Osteocyte (in vitro differentiated cells): ENCODE measurements around the gene C1orf87. TPM values are rescaled to one million over a fixed set of nuclear protein-coding genes. Genes with fewer than 3 reads are reported as not detected.

Experiments used
- DNase-seq: peaks from one replicate; pipeline ENCODE4 v3.0.0; 2021; ENCODE audit warnings: mixed read lengths; ENCODE audit not compliant: unreplicated experiment; ENCODE audit errors: extremely low spot score
- H3K27ac Mint-ChIP-seq: one replicate; pipeline ENCODE4 v1.8.0; 2021; ENCODE audit warnings: mild to moderate bottlenecking, mixed read lengths; ENCODE audit not compliant: unreplicated experiment
- H3K27me3 Mint-ChIP-seq: one replicate; pipeline ENCODE4 v1.8.0; 2021; ENCODE audit warnings: mixed read lengths; ENCODE audit not compliant: unreplicated experiment
- H3K36me3 Mint-ChIP-seq: one replicate; pipeline ENCODE4 v1.8.0; 2021; ENCODE audit warnings: mixed read lengths; ENCODE audit not compliant: unreplicated experiment
- H3K4me1 Mint-ChIP-seq: one replicate; pipeline ENCODE4 v1.8.0; 2021; ENCODE audit warnings: mixed read lengths; ENCODE audit not compliant: unreplicated experiment
- H3K4me3 Mint-ChIP-seq: one replicate; pipeline ENCODE4 v1.8.0; 2021; ENCODE audit warnings: mild to moderate bottlenecking, moderate library complexity, mixed read lengths; ENCODE audit not compliant: unreplicated experiment
- H3K9me3 Mint-ChIP-seq: one replicate; pipeline ENCODE4 v1.8.0; 2021; ENCODE audit warnings: mixed read lengths; ENCODE audit not compliant: unreplicated experiment
- total RNA-seq: library from RNA; stranded (reverse); gene quantifications from 2 replicates; pipeline ENCODE4 v1.2.1, GENCODE V29; 2021
- TF ChIP-seq, protein P1 (sequence below): fragments of 200-600 bp; sonication (generic); IDR thresholded peaks from 2 replicates; pipeline ENCODE4 v1.5.0; 2021; ENCODE audit warnings: antibody characterized with exemption, mild to moderate bottlenecking, moderate library complexity

The C1orf87 gene
- total RNA-seq, 1 donor from 2014 or later, result 0.94 TPM

DNA sequence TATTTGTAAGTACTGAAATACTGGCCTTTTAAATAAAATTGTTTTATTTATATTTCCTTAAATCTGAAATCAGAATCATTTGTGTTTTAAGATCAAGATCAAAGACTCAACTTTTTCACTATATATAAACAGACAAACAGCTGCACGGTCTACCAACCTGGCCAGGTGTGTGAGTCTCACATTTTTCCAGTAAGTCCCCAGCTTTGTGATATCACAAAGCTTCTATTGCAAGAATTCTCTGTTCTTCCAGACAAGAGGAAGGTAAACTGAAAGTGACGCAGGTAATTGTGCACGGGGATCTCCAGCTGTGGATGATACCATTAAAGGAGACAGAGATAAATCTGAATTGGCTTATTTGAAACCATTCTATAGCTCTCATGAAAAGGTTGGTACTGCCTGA lies 105.8 kb downstream of the C1orf87 start:
- H3K4me1 Mint-ChIP-seq, result peaks cover 15% of the 10 kb centered on the region
- no peaks in the 10 kb centered on the region for H3K27me3 Mint-ChIP-seq
- no peaks in the 10 kb centered on the region for H3K36me3 Mint-ChIP-seq
- H3K4me3 Mint-ChIP-seq, result no peak overlapping the region
- TF ChIP-seq, protein P1, sequence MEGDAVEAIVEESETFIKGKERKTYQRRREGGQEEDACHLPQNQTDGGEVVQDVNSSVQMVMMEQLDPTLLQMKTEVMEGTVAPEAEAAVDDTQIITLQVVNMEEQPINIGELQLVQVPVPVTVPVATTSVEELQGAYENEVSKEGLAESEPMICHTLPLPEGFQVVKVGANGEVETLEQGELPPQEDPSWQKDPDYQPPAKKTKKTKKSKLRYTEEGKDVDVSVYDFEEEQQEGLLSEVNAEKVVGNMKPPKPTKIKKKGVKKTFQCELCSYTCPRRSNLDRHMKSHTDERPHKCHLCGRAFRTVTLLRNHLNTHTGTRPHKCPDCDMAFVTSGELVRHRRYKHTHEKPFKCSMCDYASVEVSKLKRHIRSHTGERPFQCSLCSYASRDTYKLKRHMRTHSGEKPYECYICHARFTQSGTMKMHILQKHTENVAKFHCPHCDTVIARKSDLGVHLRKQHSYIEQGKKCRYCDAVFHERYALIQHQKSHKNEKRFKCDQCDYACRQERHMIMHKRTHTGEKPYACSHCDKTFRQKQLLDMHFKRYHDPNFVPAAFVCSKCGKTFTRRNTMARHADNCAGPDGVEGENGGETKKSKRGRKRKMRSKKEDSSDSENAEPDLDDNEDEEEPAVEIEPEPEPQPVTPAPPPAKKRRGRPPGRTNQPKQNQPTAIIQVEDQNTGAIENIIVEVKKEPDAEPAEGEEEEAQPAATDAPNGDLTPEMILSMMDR, result no peak
- no peak for DNase-seq
- H3K27ac Mint-ChIP-seq, result no peak overlapping the region
- H3K9me3 Mint-ChIP-seq, result no peaks in the 10 kb centered on the region

DNA sequence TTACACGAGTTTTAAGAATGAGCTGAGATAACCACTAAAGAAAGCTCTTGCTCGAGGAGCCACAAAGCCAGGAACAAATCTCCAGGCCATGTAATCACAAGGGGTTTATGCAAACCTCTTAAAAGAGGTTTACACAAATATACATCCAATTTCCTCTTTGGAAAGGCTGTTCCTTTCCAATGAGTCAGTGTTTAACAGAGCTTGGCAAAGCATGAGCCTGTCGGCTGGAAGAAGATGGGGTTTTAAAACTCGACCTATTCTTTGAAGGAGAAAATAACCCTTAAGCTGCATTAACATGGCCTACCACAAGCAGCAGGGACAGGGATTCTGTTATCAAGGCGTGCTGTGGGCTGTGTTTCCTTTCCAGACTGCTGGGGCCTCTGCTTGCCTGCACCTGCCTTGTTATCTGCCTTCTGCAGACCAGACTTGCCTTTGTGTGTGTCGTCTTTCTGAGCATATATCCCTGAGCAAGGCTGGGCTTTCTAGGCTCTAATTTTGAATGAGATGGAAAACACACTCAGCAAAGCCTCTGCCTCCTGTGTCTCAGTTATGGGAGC lies 106.4 kb downstream of the C1orf87 start:
- no peaks in the 10 kb centered on the region for H3K9me3 Mint-ChIP-seq
- H3K27ac Mint-ChIP-seq, result peak overlapping the region; percentile 5
- H3K4me1 Mint-ChIP-seq, result peaks cover 15% of the 10 kb centered on the region
- no peaks in the 10 kb centered on the region for H3K27me3 Mint-ChIP-seq
- H3K36me3 Mint-ChIP-seq, result no peaks in the 10 kb centered on the region
- H3K4me3 Mint-ChIP-seq, result no peak overlapping the region
- TF ChIP-seq, protein P1, result no peak
- no peak for DNase-seq

DNA sequence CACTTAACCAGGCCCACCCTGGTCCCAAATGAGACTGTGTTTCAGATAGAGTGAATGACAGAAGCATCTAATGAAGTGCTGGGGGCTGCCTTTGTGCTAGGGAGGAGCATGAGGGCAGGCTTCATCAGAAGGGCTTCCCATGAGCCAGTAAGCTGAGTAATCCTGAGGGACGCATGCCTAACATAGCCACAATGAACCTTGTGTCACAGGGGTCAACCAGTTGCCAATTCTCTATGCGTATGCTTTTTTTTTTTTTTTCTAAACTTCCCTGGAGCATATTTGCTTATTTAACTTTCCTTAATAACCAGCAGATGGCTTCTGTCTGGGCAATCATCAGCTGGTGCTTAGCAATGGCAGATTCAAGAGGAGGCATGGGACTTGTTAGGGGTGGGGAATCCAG lies 121.5 kb downstream of the C1orf87 start:
- no peak overlapping the region for H3K27ac Mint-ChIP-seq
- H3K4me1 Mint-ChIP-seq, result no peaks in the 10 kb centered on the region
- no peaks in the 10 kb centered on the region for H3K9me3 Mint-ChIP-seq
- H3K36me3 Mint-ChIP-seq, result no peaks in the 10 kb centered on the region
- peaks cover 18% of the 10 kb centered on the region for H3K27me3 Mint-ChIP-seq
- H3K4me3 Mint-ChIP-seq, result no peak overlapping the region
- DNase-seq, result no peak
- TF ChIP-seq, protein P1, result no peak

DNA sequence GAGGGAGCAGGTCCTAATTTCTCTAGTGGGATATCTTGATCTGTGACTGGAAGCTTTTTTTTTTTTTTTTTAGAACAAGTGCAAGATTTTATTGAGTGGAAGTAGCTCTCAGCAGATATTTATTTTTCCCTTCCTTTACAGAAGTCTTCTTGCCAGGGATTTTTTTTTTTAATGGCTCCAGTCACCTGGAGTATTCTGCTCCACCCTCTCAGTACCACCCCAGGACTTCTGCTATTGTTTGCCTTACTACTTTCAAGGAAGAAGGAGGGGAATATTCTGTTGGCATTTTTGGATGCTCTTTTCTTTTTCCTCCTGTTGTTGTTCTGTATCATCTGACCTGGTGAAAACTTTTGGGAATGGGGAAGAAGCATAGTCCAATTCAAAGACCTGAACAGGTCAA lies 123.9 kb downstream of the C1orf87 start:
- Mint-ChIP-seq H3K4me3 (no peak overlapping the region), H3K4me1 (no peaks in the 10 kb centered on the region), H3K36me3 (no peaks in the 10 kb centered on the region), H3K9me3 (no peaks in the 10 kb centered on the region), H3K27me3 (peaks cover 18% of the 10 kb centered on the region), H3K27ac (no peak overlapping the region)
- no peak for DNase-seq
- TF ChIP-seq, protein P1, result no peak

DNA sequence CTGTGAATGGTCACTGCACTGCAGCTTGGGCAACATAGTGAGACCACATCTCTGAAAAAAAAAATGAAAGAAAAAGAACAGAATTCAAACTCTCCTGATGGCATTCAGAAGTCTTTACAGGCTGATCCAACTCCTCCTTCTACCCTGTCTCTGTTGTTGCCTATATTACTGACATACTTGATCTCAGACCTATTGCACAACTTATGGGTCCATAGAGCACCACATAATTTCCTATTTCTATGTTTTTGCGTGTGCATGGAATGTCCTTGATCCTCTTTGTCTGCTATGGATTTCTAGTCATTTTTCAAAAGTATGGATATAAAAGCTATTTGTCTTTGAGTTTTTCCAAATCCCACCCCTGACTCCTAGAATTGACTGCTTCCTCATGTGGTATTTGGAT lies 124.6 kb downstream of the C1orf87 start:
- Mint-ChIP-seq H3K27ac (no peak overlapping the region), H3K36me3 (no peaks in the 10 kb centered on the region), H3K9me3 (no peaks in the 10 kb centered on the region)

More for the DNA sequence above, 124.6 kb downstream of the C1orf87 start:
- peaks cover 18% of the 10 kb centered on the region for H3K27me3 Mint-ChIP-seq
- no peak for DNase-seq
- TF ChIP-seq, protein P1, result no peak
- no peak overlapping the region for H3K4me3 Mint-ChIP-seq
- H3K4me1 Mint-ChIP-seq, result no peaks in the 10 kb centered on the region
